OCI-LY1 (cell line): ENCODE results near the gene CAPN3.

ENCODE experiments used
- H2AFZ ChIP-seq: fragments of 200-600 bp; sonication (generic), shearing (Covaris generic); 2 replicates; pipeline ENCODE4 v1.6.0; 2014; ENCODE audit warnings: antibody characterized with exemption, mild to moderate bottlenecking, low read length
- H3F3A ChIP-seq: fragments of 200-600 bp; sonication (generic), shearing (Covaris generic); 2 replicates; pipeline ENCODE4 v1.6.0; 2014; ENCODE audit warnings: mild to moderate bottlenecking, antibody characterized with exemption, low read length, moderate library complexity; ENCODE audit not compliant: insufficient read depth
- H3K27ac ChIP-seq: fragments of 200-600 bp; sonication (generic); 2 replicates; pipeline ENCODE4 v1.5.1; 2014; ENCODE audit warnings: low read length, mixed run types, mild to moderate bottlenecking, low read depth; ENCODE audit not compliant: poor library complexity, severe bottlenecking
- H3K27me3 ChIP-seq: fragments of 200-600 bp; sonication (generic); 2 replicates; pipeline ENCODE4 v1.6.0; 2014; ENCODE audit warnings: antibody characterized with exemption, mild to moderate bottlenecking, low read length, moderate library complexity; ENCODE audit not compliant: insufficient read depth
- H3K36me3 ChIP-seq: fragments of 200-600 bp; sonication (generic); 2 replicates; pipeline ENCODE4 v1.6.1; 2014; ENCODE audit warnings: mild to moderate bottlenecking, antibody characterized with exemption, low read length, moderate library complexity, mixed read lengths; ENCODE audit not compliant: insufficient read depth
- H3K4me1 ChIP-seq: fragments of 200-600 bp; sonication (generic); 2 replicates; pipeline ENCODE4 v1.5.1; 2014; ENCODE audit warnings: mild to moderate bottlenecking, low read length, moderate library complexity; ENCODE audit not compliant: insufficient read depth, severe bottlenecking
- H3K4me2 ChIP-seq: fragments of 200-600 bp; sonication (generic), shearing (Covaris generic); 2 replicates; pipeline ENCODE4 v1.6.1; 2014; ENCODE audit warnings: low read length
- H3K4me3 ChIP-seq: fragments of 200-600 bp; sonication (generic); 2 replicates; pipeline ENCODE4 v1.5.1; 2014; ENCODE audit warnings: low read length, low read depth, mild to moderate bottlenecking, mixed read lengths; ENCODE audit not compliant: poor library complexity, severe bottlenecking
- H3K79me2 ChIP-seq: fragments of 200-600 bp; shearing (Covaris generic); 2 replicates; pipeline ENCODE4 v1.6.1; 2016; ENCODE audit warnings: mixed run types, low read length, mixed read lengths; ENCODE audit not compliant: insufficient read depth
- H3K9ac ChIP-seq: fragments of 200-600 bp; sonication (generic), shearing (Covaris generic); 2 replicates; pipeline ENCODE4 v1.6.1; 2014; ENCODE audit warnings: mild to moderate bottlenecking, low read length, mixed read lengths
- H3K9me2 ChIP-seq: fragments of 200-600 bp; sonication (generic), shearing (Covaris generic); 2 replicates; pipeline ENCODE4 v1.6.1; 2014; ENCODE audit warnings: low read depth, mild to moderate bottlenecking, low read length, mixed read lengths
- H3K9me3 ChIP-seq: fragments of 200-600 bp; shearing (Covaris generic); 2 replicates; pipeline ENCODE4 v1.6.1; 2014; ENCODE audit warnings: low read length, mixed read lengths
- H4K20me1 ChIP-seq: fragments of 200-600 bp; sonication (generic), shearing (Covaris generic); 2 replicates; pipeline ENCODE4 v1.6.0; 2016; ENCODE audit warnings: mild to moderate bottlenecking, low read length; ENCODE audit not compliant: insufficient read depth
- CTCF ChIP-seq: fragments of 200-600 bp; sonication (generic), shearing (Covaris generic); IDR thresholded peaks from 2 replicates; pipeline ENCODE4 v1.5.1; 2017; ENCODE audit warnings: mild to moderate bottlenecking, antibody characterized with exemption, low read length, moderate library complexity, mixed read lengths
- EZH2 ChIP-seq: fragments of 200-600 bp; sonication (generic), shearing (Covaris generic); IDR thresholded peaks from 2 replicates; pipeline ENCODE4 v1.8.0; 2017; ENCODE audit warnings: borderline replicate concordance, mixed run types, mild to moderate bottlenecking, antibody characterized with exemption, low read length, moderate library complexity, mixed read lengths

Gene CAPN3

GRCh38 chr15:42404461-42405235 is 45.3 kb downstream of the CAPN3 start:
- Histone ChIP-seq H3K9ac (no peak overlapping the region), H3K4me3 (no peak overlapping the region), H3K4me1 (peaks cover 18% of the 10 kb centered on the region), H3K27me3 (no peaks in the 10 kb centered on the region), H2AFZ (no peak overlapping the region), H3K9me3 (no peaks in the 10 kb centered on the region), H4K20me1 (no peaks in the 10 kb centered on the region), H3F3A (no peaks in the 10 kb centered on the region), H3K4me2 (no peak overlapping the region), H3K36me3 (no peaks in the 10 kb centered on the region), H3K27ac (no peak overlapping the region), H3K9me2 (no peaks in the 10 kb centered on the region), H3K79me2 (no peaks in the 10 kb centered on the region)
- no peak for TF ChIP-seq CTCF
- TF ChIP-seq EZH2 = no peak

- Histone ChIP-seq H3K9me3 (no peaks in the 10 kb centered on the region), H3K9ac (no peak overlapping the region), H3K4me1 (peaks cover 18% of the 10 kb centered on the region), H3K4me2 (no peak overlapping the region), H3K79me2 (no peaks in the 10 kb centered on the region), H3K4me3 (no peak overlapping the region), H3K36me3 (no peaks in the 10 kb centered on the region), H3K27me3 (no peaks in the 10 kb centered on the region), H3F3A (no peaks in the 10 kb centered on the region), H2AFZ (no peak overlapping the region), H3K9me2 (no peaks in the 10 kb centered on the region), H3K27ac (no peak overlapping the region), H4K20me1 (no peaks in the 10 kb centered on the region)
- TF ChIP-seq EZH2 (no peak), CTCF (no peak)
Observed at GRCh38 chr15:42405863-42406482, 46.7 kb downstream of the CAPN3 start.

- Histone ChIP-seq H3K4me3 (no peak overlapping the region), H3K9me2 (no peaks in the 10 kb centered on the region), H3K79me2 (no peaks in the 10 kb centered on the region), H2AFZ (no peak overlapping the region), H4K20me1 (no peaks in the 10 kb centered on the region), H3K27ac (no peak overlapping the region), H3K27me3 (no peaks in the 10 kb centered on the region), H3K4me1 (no peaks in the 10 kb centered on the region), H3K4me2 (no peak overlapping the region), H3K9ac (no peak overlapping the region), H3F3A (no peaks in the 10 kb centered on the region), H3K36me3 (peaks cover 15% of the 10 kb centered on the region), H3K9me3 (no peaks in the 10 kb centered on the region)
- no peak for TF ChIP-seq EZH2
Observed at GRCh38 chr15:42408178-42408577, 48.9 kb downstream of the CAPN3 start.
